Endothelial cell of umbilical vein (primary cell): ENCODE measurements around the gene TMUB2. TPM values are rescaled to one million over a fixed set of nuclear protein-coding genes. Genes with fewer than 3 reads are reported as not detected.

ENCODE experiments used
- BruUV-seq: library from RNA; stranded (reverse); fragments of 400-500 nt; replicated peaks from 2 replicates; lab custom pipeline; 2021; lab: Mats Ljungman, UMichigan
- CTCF ChIA-PET: fragments of 300-600, 350-600 bp; sonication (Branson Sonifier 250); formaldehyde crosslinking; loops from one replicate; lab custom pipeline; 2021; ENCODE audit warnings: antibody characterized with exemption, inconsistent platforms; lab: Charles Lee
- POLR2A ChIA-PET: fragments of 300-600, 350-600 bp; sonication (Branson Sonifier 250); formaldehyde crosslinking; loops from one replicate; lab custom pipeline; 2021; ENCODE audit warnings: antibody characterized with exemption, inconsistent platforms; lab: Charles Lee
- DNase-seq: peaks from one replicate; pipeline ENCODE4 v3.0.0-alpha.2; 2011; ENCODE audit warnings: low read depth, low spot score
- FAIRE-seq: peaks from 2 replicates; lab custom pipeline; 2011; peaks lifted over from hg19 to GRCh38; lab: Jason Lieb, UNC
- H2AFZ ChIP-seq: 2 replicates; pipeline ENCODE4 v1.6.0; 2012; ENCODE audit warnings: low read depth, low read length, control low read depth, inconsistent platforms
- H3K27ac ChIP-seq: 2 replicates; pipeline ENCODE4 v1.5.1; 2011; ENCODE audit warnings: low read depth, mild to moderate bottlenecking, control low read depth, low read length, moderate library complexity; ENCODE audit not compliant: insufficient read depth
- H3K27me3 ChIP-seq, 2 experiments: 2 replicates each; pipeline versions ENCODE4 v1.6.0 to v1.6.1; 2011; ENCODE audit warnings: low read length in 2 of 2, mixed read lengths in 1 of 2; ENCODE audit not compliant: control insufficient read depth in 2 of 2, insufficient read depth in 2 of 2
- H3K36me3 ChIP-seq, 2 experiments: 2 replicates in 1 of 2; 3 replicates in 1 of 2; pipeline ENCODE4 v1.5.1; 2011; ENCODE audit warnings: low read length in 2 of 2, mild to moderate bottlenecking in 1 of 2, moderate library complexity in 1 of 2; ENCODE audit not compliant: control insufficient read depth in 2 of 2, insufficient read depth in 2 of 2; ENCODE audit errors: extremely low read depth in 1 of 2
- H3K4me1 ChIP-seq: 3 replicates; pipeline ENCODE4 v1.5.1; 2011; ENCODE audit warnings: mild to moderate bottlenecking, low read length; ENCODE audit not compliant: control insufficient read depth, insufficient read depth; ENCODE audit errors: extremely low read depth
- H3K4me2 ChIP-seq: 2 replicates; pipeline ENCODE4 v1.6.1; 2011; ENCODE audit warnings: low read length, control low read depth, mixed read lengths; ENCODE audit not compliant: insufficient read depth
- H3K4me3 ChIP-seq, 3 experiments: fragments of 200-600 bp in 1 of 3; sonication (generic), shearing (Covaris generic) in 1 of 3; replicated peaks in 1 of 3; 2 replicates each; pipeline ENCODE4 v1.5.1; 2011 to 2016; ENCODE audit warnings: control low read depth in 3 of 3, low read length in 3 of 3, mild to moderate bottlenecking in 2 of 3, inconsistent platforms in 1 of 3, low read depth in 1 of 3, moderate library complexity in 1 of 3; ENCODE audit not compliant: insufficient read depth in 1 of 3
- H3K79me2 ChIP-seq: 2 replicates; pipeline ENCODE4 v1.6.0; 2012; ENCODE audit warnings: low read length, inconsistent platforms; ENCODE audit not compliant: control insufficient read depth, insufficient read depth
- H3K9ac ChIP-seq: replicated peaks from 2 replicates; pipeline ENCODE3; 2011; ENCODE audit warnings: low read length, control low read depth; ENCODE audit not compliant: insufficient read depth; ENCODE audit errors: extremely low read depth
- H3K9me1 ChIP-seq: replicated peaks from 3 replicates; pipeline ENCODE4 v1.6.0; 2011; ENCODE audit warnings: mild to moderate bottlenecking, low read length; ENCODE audit not compliant: control insufficient read depth, insufficient read depth; ENCODE audit errors: extremely low read depth
- H3K9me3 ChIP-seq: replicated peaks from 2 replicates; pipeline ENCODE4 v1.5.1; 2012; ENCODE audit warnings: low read length, inconsistent platforms; ENCODE audit not compliant: control insufficient read depth, insufficient read depth
- H4K20me1 ChIP-seq: replicated peaks from 2 replicates; pipeline ENCODE3; 2011; ENCODE audit warnings: mild to moderate bottlenecking, low read length; ENCODE audit not compliant: control insufficient read depth, insufficient read depth; ENCODE audit errors: extremely low read depth
- CTCF ChIP-seq, 2 donors: IDR thresholded peaks; 1 replicate in 1 of 2; 2 replicates in 1 of 2; pipeline ENCODE4 v1.5.1; 2011; ENCODE audit warnings: low read length in 2 of 2, mild to moderate bottlenecking in 2 of 2, moderate library complexity in 2 of 2, control low read depth in 1 of 2, inconsistent platforms in 1 of 2, low read depth in 1 of 2; ENCODE audit not compliant: insufficient read depth in 1 of 2; ENCODE audit errors: extremely low read depth in 1 of 2
- EZH2 ChIP-seq: IDR thresholded peaks from 2 replicates; pipeline ENCODE4 v1.6.1; 2012; ENCODE audit warnings: borderline replicate concordance, low read depth, mild to moderate bottlenecking, moderate library complexity, low read length, inconsistent platforms; ENCODE audit not compliant: severe bottlenecking
- FOS ChIP-seq: IDR thresholded peaks from 2 replicates; pipeline ENCODE4 v1.6.1; 2011; ENCODE audit warnings: mild to moderate bottlenecking, low read length, moderate library complexity, borderline replicate concordance; ENCODE audit not compliant: insufficient read depth
- GATA2 ChIP-seq: IDR thresholded peaks from 2 replicates; pipeline ENCODE4 v1.7.0; 2011; ENCODE audit warnings: low read depth, mild to moderate bottlenecking, moderate library complexity, mixed read lengths, low read length; ENCODE audit not compliant: insufficient read length, insufficient read depth
- JUN ChIP-seq: IDR thresholded peaks from 2 replicates; pipeline ENCODE4 v1.6.1; 2011; ENCODE audit warnings: borderline replicate concordance, low read depth; ENCODE audit not compliant: insufficient read length, insufficient read depth
- MAX ChIP-seq: IDR thresholded peaks from 2 replicates; pipeline ENCODE4 v1.6.1; 2011; ENCODE audit not compliant: insufficient read depth, insufficient read length
- MYC ChIP-seq: IDR thresholded peaks from one replicate; pipeline ENCODE4 v1.6.1; 2011; ENCODE audit warnings: mild to moderate bottlenecking, low read depth, low read length
- POLR2A ChIP-seq: IDR thresholded peaks from 2 replicates; pipeline ENCODE4 v1.6.1; 2012; ENCODE audit warnings: low read depth, mild to moderate bottlenecking, control low read depth, low read length
- POLR2AphosphoS5 ChIP-seq: IDR thresholded peaks from 2 replicates; pipeline ENCODE4 v1.6.1; 2012; ENCODE audit warnings: low read depth, mild to moderate bottlenecking, control low read depth, low read length, moderate library complexity; ENCODE audit not compliant: insufficient read depth
- dilution Hi-C: fragments of 300-500 bp; cut with MboI; formaldehyde crosslinking; loops from one replicate; pipeline ENCODE4 v1.15.0; 2019; ENCODE audit warnings: low sequenced_read_pairs; ENCODE audit not compliant: extremely low pct_ligation_motif_present
- intact Hi-C: fragments of 100-400 bp; cut with micrococcal nuclease; formaldehyde crosslinking; loops from one replicate; pipeline ENCODE4 v1.10.0; 2022
- polyA plus RNA-seq, 4 experiments: library from polyadenylated mRNA; depleted of rRNA in 3 of 4; stranded (reverse) in 3 of 4; unstranded in 1 of 4; fragments of >200 nt; gene quantifications; 2 replicates each; pipeline versions ENCODE4 v1.2.1 to v1.2.3, GENCODE V29; 2011 to 2012; ENCODE audit warnings: missing spikeins in 1 of 4
- total RNA-seq: library from RNA; stranded (reverse); gene quantifications from 2 replicates; pipeline ENCODE4 v1.2.3, GENCODE V29; 2021

The TMUB2 gene
- total and polyA plus RNA-seq, 2 donors (not counting 3 experiments of a cell fraction or from before 2014, with no cell fraction given), result 43.6 to 72.5 TPM

- H4K20me1 ChIP-seq, result no peaks in the 10 kb centered on the region
- H3K4me1 ChIP-seq, result no peaks in the 10 kb centered on the region
- H3K79me2 ChIP-seq, result peaks cover 3% of the 10 kb centered on the region
- intact Hi-C loops, result no loop called here
- CTCF ChIA-PET, result interaction anchor here (0.6 kb wide), 1 partner anchor 73 kb away, joined by 3 read pairs; no protein-coding TSS in a partner anchor
- H3K9ac ChIP-seq, result no peak overlapping the region
- POLR2A ChIA-PET, result no interaction called here
- no TSS peak for BruUV-seq
- no peaks in the 10 kb centered on the region for H3K27me3 ChIP-seq
- no peak overlapping the region for H3K27ac ChIP-seq
- TF ChIP-seq POLR2A (no peak), CTCF (IDR thresholded peaks at IDR 0.05; ENCODE audit: extremely low read depth in 1 of 2, insufficient read depth in 1 of 2, low read depth in 1 of 2, low read length in 2 of 2) (no peak), GATA2 (no peak), EZH2 (no peak), FOS (no peak), POLR2AphosphoS5 (no peak), MYC (no peak), JUN (no peak), MAX (no peak)
- H3K9me3 ChIP-seq, result no peaks in the 10 kb centered on the region
- FAIRE-seq (no peak), DNase-seq (no peak)
- H3K9me1 ChIP-seq, result no peaks in the 10 kb centered on the region
- H2AFZ ChIP-seq, result no peak overlapping the region
- no peak overlapping the region for H3K4me3 ChIP-seq
- dilution Hi-C loops, result no loop called here
- H3K4me2 ChIP-seq, result no peak overlapping the region
- peaks cover 7 to 17% of the 10 kb centered on the region in 2 experiments for H3K36me3 ChIP-seq
Measured at GRCh38 chr17:44178133-44178532, 8.6 kb upstream of the TMUB2 start.
